Measurements from ENCODE around the gene AVL9. TPM values are rescaled to one million over a fixed set of nuclear protein-coding genes. Genes with fewer than 3 reads are reported as not detected.
A peak's percentile ranks its signal among the peaks of the same experiment; 100 is the strongest.
"Not testable (repeated sequence)": the region's sequence is repeated elsewhere in the genome, so short reads cannot be mapped to it uniquely, and the experiment has no call there.

The AVL9 gene
- total RNA-seq, 1 experiment from 2014 or later: 86.6 TPM

DNA sequence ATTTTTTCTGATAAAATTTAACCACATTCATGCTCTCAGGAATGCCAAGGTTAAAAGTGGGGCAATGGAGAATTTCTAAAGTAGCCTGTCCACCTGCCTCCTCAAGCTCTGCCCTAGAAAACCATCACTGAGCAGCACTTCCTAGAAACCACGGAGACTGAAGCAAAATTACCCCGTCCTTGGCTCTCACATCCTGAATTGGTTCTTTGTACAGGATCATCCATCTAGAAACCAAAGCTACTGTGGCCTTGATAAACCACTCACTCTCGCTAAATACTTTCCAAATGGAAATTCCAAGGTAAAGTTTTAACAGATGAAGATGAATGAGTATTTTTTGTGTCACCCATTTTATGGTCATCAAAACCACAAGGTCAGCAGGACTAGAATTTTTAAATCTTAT is 96.6 kb downstream of the AVL9 start:
- Mint-ChIP-seq H3K36me3 (ENCODE audit: insufficient read depth, unreplicated experiment) (peaks cover 40% of the 10 kb centered on the region), H3K27me3 (ENCODE audit: unreplicated experiment) (no peaks in the 10 kb centered on the region), H3K27ac (ENCODE audit: unreplicated experiment) (no peak overlapping the region), H3K9me3 (ENCODE audit: low read depth, unreplicated experiment) (no peaks in the 10 kb centered on the region), H3K4me1 (ENCODE audit: low read depth, unreplicated experiment) (peaks cover 10% of the 10 kb centered on the region), H3K4me3 (ENCODE audit: low read depth, unreplicated experiment) (no peak overlapping the region)
- intact Hi-C loops (cut with micrococcal nuclease; ENCODE audit: unreplicated experiment): no loop called here
- CTCF ChIA-PET: no interaction called here
- no peak for DNase-seq
- TF ChIP-seq, protein P1, sequence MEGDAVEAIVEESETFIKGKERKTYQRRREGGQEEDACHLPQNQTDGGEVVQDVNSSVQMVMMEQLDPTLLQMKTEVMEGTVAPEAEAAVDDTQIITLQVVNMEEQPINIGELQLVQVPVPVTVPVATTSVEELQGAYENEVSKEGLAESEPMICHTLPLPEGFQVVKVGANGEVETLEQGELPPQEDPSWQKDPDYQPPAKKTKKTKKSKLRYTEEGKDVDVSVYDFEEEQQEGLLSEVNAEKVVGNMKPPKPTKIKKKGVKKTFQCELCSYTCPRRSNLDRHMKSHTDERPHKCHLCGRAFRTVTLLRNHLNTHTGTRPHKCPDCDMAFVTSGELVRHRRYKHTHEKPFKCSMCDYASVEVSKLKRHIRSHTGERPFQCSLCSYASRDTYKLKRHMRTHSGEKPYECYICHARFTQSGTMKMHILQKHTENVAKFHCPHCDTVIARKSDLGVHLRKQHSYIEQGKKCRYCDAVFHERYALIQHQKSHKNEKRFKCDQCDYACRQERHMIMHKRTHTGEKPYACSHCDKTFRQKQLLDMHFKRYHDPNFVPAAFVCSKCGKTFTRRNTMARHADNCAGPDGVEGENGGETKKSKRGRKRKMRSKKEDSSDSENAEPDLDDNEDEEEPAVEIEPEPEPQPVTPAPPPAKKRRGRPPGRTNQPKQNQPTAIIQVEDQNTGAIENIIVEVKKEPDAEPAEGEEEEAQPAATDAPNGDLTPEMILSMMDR (IDR thresholded peaks at IDR 0.05; ENCODE audit: unreplicated experiment): no peak
- BruUV-seq (replicated peaks): no TSS peak

GRCh38 chr7:32592701-32593100 is 97.4 kb downstream of the AVL9 start:
- CTCF ChIA-PET: no interaction called here
- Mint-ChIP-seq H3K36me3 (ENCODE audit: insufficient read depth, unreplicated experiment) (peaks cover 32% of the 10 kb centered on the region), H3K4me1 (ENCODE audit: low read depth, unreplicated experiment) (peaks cover 3% of the 10 kb centered on the region), H3K9me3 (ENCODE audit: low read depth, unreplicated experiment) (peaks cover 2% of the 10 kb centered on the region), H3K27ac (ENCODE audit: unreplicated experiment) (no peak overlapping the region), H3K4me3 (ENCODE audit: low read depth, unreplicated experiment) (no peak overlapping the region), H3K27me3 (ENCODE audit: unreplicated experiment) (no peaks in the 10 kb centered on the region)
- TF ChIP-seq, protein P1 (IDR thresholded peaks at IDR 0.05; ENCODE audit: unreplicated experiment): no peak
- BruUV-seq (replicated peaks): TSS peak; percentile 18
- intact Hi-C loops (cut with micrococcal nuclease; ENCODE audit: unreplicated experiment): no loop called here
- DNase-seq: no peak

GRCh38 chr7:32594965-32595490 is 99.7 kb downstream of the AVL9 start:
- Mint-ChIP-seq H3K4me3 (ENCODE audit: low read depth, unreplicated experiment) (no peak overlapping the region), H3K36me3 (ENCODE audit: insufficient read depth, unreplicated experiment) (peaks cover 24% of the 10 kb centered on the region), H3K4me1 (ENCODE audit: low read depth, unreplicated experiment) (no peaks in the 10 kb centered on the region), H3K27me3 (ENCODE audit: unreplicated experiment) (no peaks in the 10 kb centered on the region), H3K9me3 (ENCODE audit: low read depth, unreplicated experiment) (peaks cover 4% of the 10 kb centered on the region), H3K27ac (ENCODE audit: unreplicated experiment) (no peak overlapping the region)
- no peak for DNase-seq
- TF ChIP-seq, protein P1 (IDR thresholded peaks at IDR 0.05; ENCODE audit: unreplicated experiment): no peak
- intact Hi-C loops (cut with micrococcal nuclease; ENCODE audit: unreplicated experiment): no loop called here
- no TSS peak for BruUV-seq (replicated peaks)
- CTCF ChIA-PET: interaction anchor here (0.7 kb wide), 1 partner anchor 33 kb away, joined by 6 read pairs; no protein-coding TSS in a partner anchor

- H3K9me3 Mint-ChIP-seq (ENCODE audit: low read depth, unreplicated experiment); H3K27me3 Mint-ChIP-seq (ENCODE audit: unreplicated experiment); BruUV-seq (replicated peaks); H3K4me3 Mint-ChIP-seq (ENCODE audit: low read depth, unreplicated experiment); H3K27ac Mint-ChIP-seq (ENCODE audit: unreplicated experiment); CTCF ChIA-PET; intact Hi-C loops (cut with micrococcal nuclease; ENCODE audit: unreplicated experiment); DNase-seq: not testable (repeated sequence)
- Mint-ChIP-seq H3K36me3 (ENCODE audit: insufficient read depth, unreplicated experiment) (peaks cover 10% of the 10 kb centered on the region), H3K4me1 (ENCODE audit: low read depth, unreplicated experiment) (peaks cover 17% of the 10 kb centered on the region)
Measured at GRCh38 chr7:32601196-32601595, 105.9 kb downstream of the AVL9 start.

GRCh38 chr7:32602470-32602869 is 107.2 kb downstream of the AVL9 start:
- no peak for DNase-seq
- TF ChIP-seq, protein P1 (IDR thresholded peaks at IDR 0.05; ENCODE audit: unreplicated experiment): no peak
- H3K36me3 Mint-ChIP-seq (ENCODE audit: insufficient read depth, unreplicated experiment): peaks cover 10% of the 10 kb centered on the region
- no peak overlapping the region for H3K4me3 Mint-ChIP-seq (ENCODE audit: low read depth, unreplicated experiment)
- no peaks in the 10 kb centered on the region for H3K27me3 Mint-ChIP-seq (ENCODE audit: unreplicated experiment)
- CTCF ChIA-PET: no interaction called here
- no peak overlapping the region for H3K27ac Mint-ChIP-seq (ENCODE audit: unreplicated experiment)
- intact Hi-C loops (cut with micrococcal nuclease; ENCODE audit: unreplicated experiment): no loop called here
- peaks cover 17% of the 10 kb centered on the region for H3K4me1 Mint-ChIP-seq (ENCODE audit: low read depth, unreplicated experiment)
- H3K9me3 Mint-ChIP-seq (ENCODE audit: low read depth, unreplicated experiment): peaks cover 7% of the 10 kb centered on the region
- BruUV-seq (replicated peaks): no TSS peak

DNA sequence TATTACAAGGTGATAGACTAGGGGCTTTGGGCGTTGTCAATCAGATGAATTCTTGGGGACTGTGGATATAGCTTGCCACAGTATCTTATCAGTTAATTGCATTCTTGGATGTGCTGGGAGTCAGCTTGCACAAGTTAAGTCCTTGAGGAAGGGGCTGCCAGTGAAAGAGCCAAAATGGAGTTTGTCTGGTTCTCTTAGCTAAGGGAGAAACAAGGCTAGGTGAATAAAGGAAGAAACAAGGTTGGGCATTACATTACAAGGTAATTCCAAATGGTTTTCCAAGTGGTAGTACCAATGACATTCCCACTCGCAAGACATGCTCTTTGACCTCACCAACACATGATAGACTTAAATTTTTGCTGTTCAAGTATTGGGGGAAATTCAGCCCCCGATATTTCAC is 108.2 kb downstream of the AVL9 start:
- H3K4me1 Mint-ChIP-seq (ENCODE audit: low read depth, unreplicated experiment): peaks cover 21% of the 10 kb centered on the region
- H3K9me3 Mint-ChIP-seq (ENCODE audit: low read depth, unreplicated experiment); DNase-seq; intact Hi-C loops (cut with micrococcal nuclease; ENCODE audit: unreplicated experiment); BruUV-seq (replicated peaks); H3K4me3 Mint-ChIP-seq (ENCODE audit: low read depth, unreplicated experiment); H3K27ac Mint-ChIP-seq (ENCODE audit: unreplicated experiment); CTCF ChIA-PET; H3K27me3 Mint-ChIP-seq (ENCODE audit: unreplicated experiment): not testable (repeated sequence)
- H3K36me3 Mint-ChIP-seq (ENCODE audit: insufficient read depth, unreplicated experiment): peaks cover 13% of the 10 kb centered on the region

GRCh38 chr7:32604047-32604446 is 108.8 kb downstream of the AVL9 start:
- Mint-ChIP-seq H3K4me1 (ENCODE audit: low read depth, unreplicated experiment) (peaks cover 26% of the 10 kb centered on the region), H3K36me3 (ENCODE audit: insufficient read depth, unreplicated experiment) (peaks cover 16% of the 10 kb centered on the region)
- H3K27me3 Mint-ChIP-seq (ENCODE audit: unreplicated experiment); H3K27ac Mint-ChIP-seq (ENCODE audit: unreplicated experiment); intact Hi-C loops (cut with micrococcal nuclease; ENCODE audit: unreplicated experiment); H3K9me3 Mint-ChIP-seq (ENCODE audit: low read depth, unreplicated experiment); H3K4me3 Mint-ChIP-seq (ENCODE audit: low read depth, unreplicated experiment); CTCF ChIA-PET; BruUV-seq (replicated peaks): not testable (repeated sequence)
- peak; percentile 51 for DNase-seq
